GM12864 (cell line): ENCODE data around the gene MSI2.

ENCODE experiments used
- DNase-seq: peaks from one replicate; pipeline ENCODE4 v3.0.0-alpha.2; 2011; ENCODE audit warnings: low read depth
- H3K4me3 ChIP-seq: 2 replicates; pipeline ENCODE4 v1.5.1; 2011; ENCODE audit warnings: mild to moderate bottlenecking, low read depth, low read length, control low read depth
- CTCF ChIP-seq: IDR thresholded peaks from 2 replicates; pipeline ENCODE4 v1.5.1; 2011; ENCODE audit warnings: low read depth, mild to moderate bottlenecking, moderate library complexity, low read length, control low read depth, inconsistent platforms; ENCODE audit errors: missing control alignments

MSI2 gene

DNA sequence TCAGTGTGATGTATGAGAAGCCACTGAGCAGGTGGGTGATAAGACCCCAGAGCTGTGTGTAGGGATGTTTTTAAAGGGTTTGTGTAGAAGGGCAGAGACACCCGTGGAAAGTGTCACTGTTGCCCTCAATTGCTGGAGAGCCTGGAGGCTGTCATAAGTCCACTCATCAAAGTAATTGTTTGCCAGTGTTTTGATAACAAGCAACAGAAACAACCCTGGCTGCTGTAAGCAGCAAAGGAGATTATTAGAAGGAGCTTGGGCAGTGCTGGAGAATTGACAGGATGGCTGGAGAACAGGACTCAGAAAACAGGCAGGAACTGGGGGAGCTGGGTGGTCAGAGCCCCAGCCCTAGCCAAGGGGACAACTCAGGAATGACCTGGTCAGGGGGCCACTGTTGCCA lies 369.2 kb downstream of the MSI2 start:
- no peak for DNase-seq
- no peak overlapping the region for H3K4me3 ChIP-seq
- no peak for TF ChIP-seq CTCF

DNA sequence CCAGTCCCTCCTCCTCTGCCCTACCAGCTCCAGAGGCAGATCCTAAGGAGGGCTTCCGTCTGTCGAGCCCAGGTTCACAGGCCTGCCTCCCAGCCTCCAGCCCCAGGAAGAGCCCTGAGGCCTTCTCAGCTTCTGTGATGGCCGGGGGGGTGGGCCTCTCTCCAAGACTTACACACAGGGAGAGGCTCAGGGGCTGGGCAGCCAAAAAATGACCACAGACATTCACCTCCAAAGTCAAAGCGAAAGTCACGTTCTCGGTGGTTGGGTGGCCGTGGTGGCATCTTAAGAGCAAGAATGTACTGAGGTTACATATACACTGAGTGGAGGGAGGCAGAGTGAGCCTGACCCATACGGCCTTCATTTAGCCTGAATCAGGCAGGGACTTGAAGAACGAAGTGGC lies 369.6 kb downstream of the MSI2 start:
- H3K4me3 ChIP-seq, result no peak overlapping the region
- DNase-seq, result no peak
- no peak for TF ChIP-seq CTCF

- no peak overlapping the region for H3K4me3 ChIP-seq
- no peak for TF ChIP-seq CTCF
- no peak for DNase-seq
Measured at GRCh38 chr17:57626520-57627210, 370.3 kb downstream of the MSI2 start.

DNA sequence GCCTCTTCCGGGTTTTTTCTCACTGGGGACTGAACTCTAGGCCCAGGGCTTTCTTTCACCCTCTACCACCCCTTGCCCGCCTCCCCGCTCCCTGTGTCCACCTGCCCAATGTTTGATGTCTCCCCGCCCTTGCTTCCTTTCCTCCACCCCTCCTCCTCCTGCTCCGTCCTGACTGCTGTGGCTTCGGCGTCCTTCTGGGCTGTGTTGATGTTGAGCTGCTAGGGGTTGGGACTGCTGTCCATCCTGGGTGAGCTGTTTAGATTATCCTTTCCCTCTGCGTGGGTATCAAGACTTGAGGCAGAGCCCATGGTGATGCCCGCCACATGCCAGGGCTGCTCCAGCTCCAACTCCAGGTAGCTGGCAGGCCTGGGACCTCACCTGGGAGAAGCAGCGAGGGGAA lies 371.3 kb downstream of the MSI2 start:
- no peak overlapping the region for H3K4me3 ChIP-seq
- no peak for TF ChIP-seq CTCF
- DNase-seq, result no peak

- DNase-seq, result no peak
- H3K4me3 ChIP-seq, result no peak overlapping the region
- no peak for TF ChIP-seq CTCF
Measured at GRCh38 chr17:57628421-57628820, 372.1 kb downstream of the MSI2 start.

DNA sequence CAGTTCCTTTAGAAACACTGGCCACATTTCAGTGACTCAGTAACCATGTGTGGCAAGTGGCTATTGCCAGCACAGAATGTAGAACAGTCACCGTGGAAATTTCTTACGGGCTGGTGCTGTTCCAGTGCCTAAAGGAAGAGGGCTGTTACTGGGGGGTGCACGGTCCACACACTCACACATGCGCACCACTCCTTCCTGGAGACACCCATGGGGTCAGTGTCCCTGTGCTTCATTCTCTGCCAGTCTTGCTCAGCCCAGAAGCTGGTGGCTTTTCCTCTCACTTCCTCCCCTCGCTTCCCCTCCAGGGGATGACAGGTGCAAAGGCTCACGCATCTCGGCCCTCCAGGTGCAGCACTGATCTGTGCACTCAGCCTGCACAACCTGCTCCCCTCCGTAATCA lies 373.1 kb downstream of the MSI2 start:
- no peak overlapping the region for H3K4me3 ChIP-seq
- DNase-seq, result peak; percentile 59
- TF ChIP-seq CTCF, result peak; percentile 2

DNA sequence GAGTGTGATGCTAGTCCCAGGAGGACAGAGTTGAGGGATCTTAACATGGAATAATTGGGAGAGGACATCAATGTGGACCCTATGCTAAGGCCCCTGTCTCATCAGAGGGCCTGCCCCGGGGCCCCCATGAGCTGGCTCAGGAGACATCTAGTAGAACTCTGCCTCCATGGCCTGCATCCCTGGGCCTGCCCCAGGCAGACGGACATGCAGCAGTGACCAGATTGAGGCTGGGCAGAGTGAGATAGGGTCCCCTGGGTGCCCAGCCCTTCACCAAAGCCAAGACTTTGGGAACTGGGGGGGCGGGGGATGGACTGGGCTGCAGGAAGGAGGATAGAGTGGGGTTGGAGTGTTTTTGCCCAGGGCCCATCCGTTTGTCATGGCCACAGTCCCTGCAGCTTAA lies 373.6 kb downstream of the MSI2 start:
- no peak overlapping the region for H3K4me3 ChIP-seq
- TF ChIP-seq CTCF, result no peak
- no peak for DNase-seq
